HEK293 (cell line): ENCODE measurements around the gene SMCHD1.

Experiments used
- BCL6B ChIP-seq: fragments of 450-650 bp; formaldehyde crosslinking; IDR thresholded peaks from 2 replicates; pipeline ENCODE4 v1.5.1; 2017; ENCODE audit warnings: missing biosample characterization, missing genetic modification characterization
- CTCF ChIP-seq: fragments of 450-650 bp; formaldehyde crosslinking; IDR thresholded peaks from 2 replicates; pipeline ENCODE4 v1.5.1; 2016; ENCODE audit warnings: missing biosample characterization, missing genetic modification characterization
- GFI1B ChIP-seq: fragments of 450-650 bp; formaldehyde crosslinking; IDR thresholded peaks from 2 replicates; pipeline ENCODE4 v1.5.1; 2016; ENCODE audit warnings: missing biosample characterization, missing genetic modification characterization
- INSM2 ChIP-seq: fragments of 450-650 bp; formaldehyde crosslinking; IDR thresholded peaks from 2 replicates; pipeline ENCODE4 v1.5.1; 2016; ENCODE audit warnings: missing biosample characterization, missing genetic modification characterization
- KLF1 ChIP-seq: fragments of 450-650 bp; formaldehyde crosslinking; IDR thresholded peaks from 2 replicates; pipeline ENCODE4 v1.5.1; 2016; ENCODE audit warnings: missing biosample characterization, missing genetic modification characterization
- KLF7 ChIP-seq: fragments of 450-650 bp; formaldehyde crosslinking; IDR thresholded peaks from 2 replicates; pipeline ENCODE4 v1.5.1; 2016; ENCODE audit warnings: missing biosample characterization, missing genetic modification characterization, borderline replicate concordance
- MZF1 ChIP-seq: fragments of 450-650 bp; formaldehyde crosslinking; IDR thresholded peaks from 2 replicates; pipeline ENCODE4 v1.5.1; 2017; ENCODE audit warnings: missing biosample characterization, missing genetic modification characterization, borderline replicate concordance
- SCRT2 ChIP-seq: fragments of 450-650 bp; formaldehyde crosslinking; IDR thresholded peaks from 2 replicates; pipeline ENCODE4 v1.5.1; 2016; ENCODE audit warnings: missing biosample characterization, missing genetic modification characterization
- TRIM28 ChIP-seq: IDR thresholded peaks from 2 replicates; pipeline ENCODE4 v1.6.1; 2011; ENCODE audit warnings: low read length, control low read depth, borderline replicate concordance
- ZBTB10 ChIP-seq: fragments of 450-650 bp; formaldehyde crosslinking; IDR thresholded peaks from 2 replicates; pipeline ENCODE4 v1.5.1; 2016; ENCODE audit warnings: missing biosample characterization, missing genetic modification characterization
- ZBTB44 ChIP-seq: fragments of 450-650 bp; IDR thresholded peaks from 2 replicates; pipeline ENCODE4 v1.5.1; 2018; ENCODE audit warnings: missing biosample characterization, mild to moderate bottlenecking, missing genetic modification characterization
- ZBTB48 ChIP-seq: fragments of 450-650 bp; formaldehyde crosslinking; IDR thresholded peaks from 2 replicates; pipeline ENCODE4 v1.5.1; 2016; ENCODE audit warnings: missing biosample characterization, missing genetic modification characterization
- ZEB2 ChIP-seq: fragments of 450-650 bp; formaldehyde crosslinking; IDR thresholded peaks from 2 replicates; pipeline ENCODE4 v1.5.1; 2016; ENCODE audit warnings: missing biosample characterization, missing genetic modification characterization
- ZNF121 ChIP-seq: fragments of 450-650 bp; formaldehyde crosslinking; IDR thresholded peaks from 2 replicates; pipeline ENCODE4 v1.5.1; 2016; ENCODE audit warnings: missing biosample characterization, missing genetic modification characterization
- ZNF140 ChIP-seq: fragments of 450-650 bp; formaldehyde crosslinking; IDR thresholded peaks from 2 replicates; pipeline ENCODE4 v1.5.1; 2016; ENCODE audit warnings: missing biosample characterization, missing genetic modification characterization
- ZNF221 ChIP-seq: fragments of 450-650 bp; formaldehyde crosslinking; IDR thresholded peaks from 2 replicates; pipeline ENCODE4 v1.5.1; 2017; ENCODE audit warnings: missing biosample characterization, missing genetic modification characterization, borderline replicate concordance
- ZNF223 ChIP-seq: fragments of 450-650 bp; formaldehyde crosslinking; IDR thresholded peaks from 2 replicates; pipeline ENCODE4 v1.5.1; 2016; ENCODE audit warnings: missing biosample characterization, missing genetic modification characterization
- ZNF280C ChIP-seq: fragments of 450-650 bp; formaldehyde crosslinking; IDR thresholded peaks from 2 replicates; pipeline ENCODE4 v1.5.1; 2016; ENCODE audit warnings: missing biosample characterization, missing genetic modification characterization
- ZNF324 ChIP-seq: fragments of 450-650 bp; formaldehyde crosslinking; IDR thresholded peaks from 2 replicates; pipeline ENCODE4 v1.5.1; 2016; ENCODE audit warnings: missing biosample characterization, missing genetic modification characterization
- ZNF404 ChIP-seq: fragments of 450-650 bp; formaldehyde crosslinking; IDR thresholded peaks from 2 replicates; pipeline ENCODE4 v1.5.1; 2017; ENCODE audit warnings: missing biosample characterization, missing genetic modification characterization
- ZNF449 ChIP-seq: fragments of 450-650 bp; formaldehyde crosslinking; IDR thresholded peaks from 2 replicates; pipeline ENCODE4 v1.5.1; 2017; ENCODE audit warnings: missing biosample characterization, mild to moderate bottlenecking, missing genetic modification characterization, moderate library complexity
- ZNF585B ChIP-seq: fragments of 450-650 bp; formaldehyde crosslinking; IDR thresholded peaks from 2 replicates; pipeline ENCODE4 v1.5.1; 2016; ENCODE audit warnings: missing biosample characterization, missing genetic modification characterization
- ZNF658 ChIP-seq: fragments of 450-650 bp; formaldehyde crosslinking; IDR thresholded peaks from 2 replicates; pipeline ENCODE4; 2016; ENCODE audit warnings: missing biosample characterization, missing genetic modification characterization
- ZNF677 ChIP-seq: fragments of 450-650 bp; IDR thresholded peaks from 2 replicates; pipeline ENCODE4 v1.5.0; 2018; ENCODE audit warnings: missing biosample characterization, mild to moderate bottlenecking, missing genetic modification characterization, moderate library complexity
- ZNF747 ChIP-seq: fragments of 450-650 bp; formaldehyde crosslinking; IDR thresholded peaks from 2 replicates; pipeline ENCODE4 v1.5.1; 2016; ENCODE audit warnings: missing biosample characterization, missing genetic modification characterization
- ZNF843 ChIP-seq: fragments of 450-650 bp; formaldehyde crosslinking; IDR thresholded peaks from 2 replicates; pipeline ENCODE4 v1.5.1; 2016; ENCODE audit warnings: missing biosample characterization, missing genetic modification characterization

Gene SMCHD1

GRCh38 chr18:2847317-2848246 is 192.1 kb downstream of the SMCHD1 start (continued):
- no peak for TF ChIP-seq INSM2 (tag by site-specific recombination)
- 0 out of 2 replicates have a peak, but pooled peaks have one; percentile 12 for TF ChIP-seq ZBTB48 (tag by site-specific recombination)
- TF ChIP-seq ZNF223 (tag by site-specific recombination), result no peak
- no peak for TF ChIP-seq KLF1
- no peak for TF ChIP-seq ZNF324 (tag by site-specific recombination)
- no peak for TF ChIP-seq ZNF585B
- no peak for TF ChIP-seq ZNF843 (tag by site-specific recombination)
- no peak for TF ChIP-seq KLF7 (tag by site-specific recombination)
- TF ChIP-seq ZNF404, result no peak
- no peak for TF ChIP-seq ZNF677 (tag by site-specific recombination)
- TF ChIP-seq ZNF121 (tag by site-specific recombination), result no peak
- no peak for TF ChIP-seq ZNF221 (tag by site-specific recombination)
- no peak for TF ChIP-seq ZNF747 (tag by site-specific recombination)
- no peak for TF ChIP-seq MZF1
- no peak for TF ChIP-seq ZBTB44 (tag by site-specific recombination)
- no peak for TF ChIP-seq BCL6B
- no peak for TF ChIP-seq ZNF658 (tag by site-specific recombination)
- no peak for TF ChIP-seq ZNF449 (tag by site-specific recombination)
- TF ChIP-seq ZBTB10, result peak; percentile 74
- no peak for TF ChIP-seq TRIM28
- no peak for TF ChIP-seq ZNF280C
- peak; percentile 34; the same call in 1 of the 2 replicates for TF ChIP-seq ZEB2 (tag by site-specific recombination)
- TF ChIP-seq ZNF140, result no peak
- no peak for TF ChIP-seq GFI1B
- peak; percentile 43; the same call in 1 of the 2 replicates for TF ChIP-seq CTCF (tag by site-specific recombination)
- TF ChIP-seq SCRT2 (tag by site-specific recombination), result no peak
